Smooth muscle cell (in vitro differentiated cells): ENCODE results near the gene SPINK2. TPM values are rescaled to one million over a fixed set of nuclear protein-coding genes. Genes with fewer than 3 reads are reported as not detected.

ENCODE experiments used
- DNase-seq: peaks from one replicate; lab custom pipeline; 2025; ENCODE audit not compliant: unreplicated experiment; lab: John Stamatoyannopoulos, UW
- H2AFZ ChIP-seq: fragments of 200-600 bp; sonication (generic); 2 replicates; pipeline ENCODE4 v1.6.0; 2016; ENCODE audit warnings: antibody characterized with exemption, low read depth, mild to moderate bottlenecking
- H3F3A ChIP-seq: fragments of 200-600 bp; sonication (generic); 2 replicates; pipeline ENCODE4 v1.6.0; 2017; ENCODE audit warnings: antibody characterized with exemption, low read depth
- H3K27ac ChIP-seq: fragments of 200-600 bp; sonication (generic); 2 replicates; pipeline ENCODE4 v1.5.1; 2016; ENCODE audit warnings: low read depth, mild to moderate bottlenecking
- H3K27me3 ChIP-seq: fragments of 200-600 bp; sonication (generic); 2 replicates; pipeline ENCODE4 v1.6.1; 2016; ENCODE audit warnings: low read depth, mild to moderate bottlenecking
- H3K36me3 ChIP-seq: fragments of 200-600 bp; sonication (generic); 2 replicates; pipeline ENCODE4 v1.5.1; 2016; ENCODE audit warnings: low read depth
- H3K4me1 ChIP-seq: fragments of 200-600 bp; sonication (generic); 2 replicates; pipeline ENCODE4 v1.5.1; 2016; ENCODE audit warnings: low read depth
- H3K4me2 ChIP-seq: fragments of 200-600 bp; sonication (generic); 2 replicates; pipeline ENCODE4 v1.6.0; 2016; ENCODE audit warnings: mild to moderate bottlenecking
- H3K4me3 ChIP-seq: fragments of 200-600 bp; sonication (generic); 2 replicates; pipeline ENCODE4 v1.5.1; 2016; ENCODE audit warnings: mild to moderate bottlenecking
- H3K79me2 ChIP-seq: fragments of 200-600 bp; sonication (generic); 2 replicates; pipeline ENCODE4 v1.6.0; 2016; ENCODE audit warnings: low read depth, mild to moderate bottlenecking
- H3K9ac ChIP-seq: fragments of 200-600 bp; sonication (generic); 2 replicates; pipeline ENCODE4 v1.6.0; 2016; ENCODE audit warnings: low read depth
- H3K9me3 ChIP-seq: fragments of 200-600 bp; sonication (generic); replicated peaks from 2 replicates; pipeline ENCODE4 v1.5.1; 2016; ENCODE audit warnings: low read depth
- H4K20me1 ChIP-seq: fragments of 200-600 bp; sonication (generic); 2 replicates; pipeline ENCODE4 v1.6.0; 2016; ENCODE audit warnings: low read depth
- WGBS: methylation state at CpG from one replicate; pipeline ENCODE4 v1.1.7; 2016; ENCODE audit warnings: low lambda C conversion rate; 5-methylcytosine and 5-hydroxymethylcytosine counted together
- polyA plus RNA-seq: library from polyadenylated mRNA; unstranded; fragments of >200 nt; fragmentation: Nextera tagmentation; extraction: Ambion mirVana; gene quantifications from 2 replicates; pipeline ENCODE4 v1.2.1, GENCODE V29; 2016
- total RNA-seq: library from RNA; depleted of rRNA; stranded (reverse); fragments of >200 nt; gene quantifications from 2 replicates; pipeline ENCODE4 v1.2.3, GENCODE V29; 2014
- TF ChIP-seq, protein P1 (sequence below): fragments of 200-600 bp; sonication (generic); IDR thresholded peaks from 2 replicates; pipeline ENCODE4 v1.5.1; 2017; ENCODE audit warnings: borderline replicate concordance, mild to moderate bottlenecking, antibody characterized with exemption; ENCODE audit not compliant: insufficient read depth, poor library complexity, severe bottlenecking

SPINK2 gene
- total and polyA plus RNA-seq, 2 experiments from 2014 or later = not detected

DNA sequence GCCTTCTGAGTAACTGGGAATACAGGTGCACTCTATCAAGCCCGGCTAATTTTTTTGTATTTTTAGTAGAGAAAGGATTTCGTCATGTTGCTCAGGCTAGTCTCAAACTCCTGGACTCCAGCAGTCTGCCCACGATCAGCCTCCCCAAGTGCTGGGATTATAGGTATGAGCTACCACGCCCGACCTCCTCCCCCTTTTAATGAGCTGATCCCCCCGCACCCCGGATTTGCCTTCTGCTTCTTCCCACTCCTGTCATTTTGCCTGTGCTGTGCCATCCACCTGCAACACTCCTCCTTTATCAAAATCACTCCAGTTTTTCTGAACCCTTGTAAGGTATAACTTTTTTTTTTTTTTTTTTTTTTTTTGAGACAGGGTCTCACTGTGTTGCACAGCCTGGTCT, 33.4 kb downstream of the SPINK2 start:
- no peak for DNase-seq
- no peaks in the 10 kb centered on the region for H3K9me3 ChIP-seq
- no peak overlapping the region for H3K9ac ChIP-seq
- WGBS = 79% methylated on average over 7 of the region's 7 CpGs
- H3K4me1 ChIP-seq = peaks cover 9% of the 10 kb centered on the region
- no peak overlapping the region for H2AFZ ChIP-seq
- no peaks in the 10 kb centered on the region for H3K27me3 ChIP-seq
- peak overlapping the region; percentile 83 for H3K27ac ChIP-seq
- H3F3A ChIP-seq = peaks cover 4% of the 10 kb centered on the region
- TF ChIP-seq, protein P1, sequence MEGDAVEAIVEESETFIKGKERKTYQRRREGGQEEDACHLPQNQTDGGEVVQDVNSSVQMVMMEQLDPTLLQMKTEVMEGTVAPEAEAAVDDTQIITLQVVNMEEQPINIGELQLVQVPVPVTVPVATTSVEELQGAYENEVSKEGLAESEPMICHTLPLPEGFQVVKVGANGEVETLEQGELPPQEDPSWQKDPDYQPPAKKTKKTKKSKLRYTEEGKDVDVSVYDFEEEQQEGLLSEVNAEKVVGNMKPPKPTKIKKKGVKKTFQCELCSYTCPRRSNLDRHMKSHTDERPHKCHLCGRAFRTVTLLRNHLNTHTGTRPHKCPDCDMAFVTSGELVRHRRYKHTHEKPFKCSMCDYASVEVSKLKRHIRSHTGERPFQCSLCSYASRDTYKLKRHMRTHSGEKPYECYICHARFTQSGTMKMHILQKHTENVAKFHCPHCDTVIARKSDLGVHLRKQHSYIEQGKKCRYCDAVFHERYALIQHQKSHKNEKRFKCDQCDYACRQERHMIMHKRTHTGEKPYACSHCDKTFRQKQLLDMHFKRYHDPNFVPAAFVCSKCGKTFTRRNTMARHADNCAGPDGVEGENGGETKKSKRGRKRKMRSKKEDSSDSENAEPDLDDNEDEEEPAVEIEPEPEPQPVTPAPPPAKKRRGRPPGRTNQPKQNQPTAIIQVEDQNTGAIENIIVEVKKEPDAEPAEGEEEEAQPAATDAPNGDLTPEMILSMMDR = no peak
- H4K20me1 ChIP-seq = no peaks in the 10 kb centered on the region
- H3K4me3 ChIP-seq = no peak overlapping the region
- H3K79me2 ChIP-seq = no peaks in the 10 kb centered on the region
- peak overlapping the region; percentile 77 for H3K4me2 ChIP-seq
- no peaks in the 10 kb centered on the region for H3K36me3 ChIP-seq

DNA sequence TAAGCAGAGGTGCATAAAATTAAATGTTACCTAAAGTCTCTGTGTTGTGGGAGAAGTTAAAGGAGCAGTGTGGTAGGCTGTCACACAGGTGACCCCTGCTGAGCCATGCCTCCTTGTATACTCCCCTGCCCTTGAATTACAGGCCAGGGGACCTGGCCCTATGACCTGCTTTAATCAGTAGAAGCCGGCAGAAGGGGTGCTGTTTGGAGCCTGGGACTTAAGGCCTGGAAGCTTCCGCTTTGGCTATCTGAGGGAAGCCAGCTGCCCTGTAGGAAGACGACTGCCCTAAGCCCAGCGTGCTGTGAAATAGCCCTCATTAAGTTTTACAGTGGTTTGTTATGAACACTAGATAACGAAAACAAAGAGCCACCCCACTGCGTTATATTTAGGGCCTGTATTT, 34.1 kb downstream of the SPINK2 start:
- no peaks in the 10 kb centered on the region for H3K79me2 ChIP-seq
- H3F3A ChIP-seq = peaks cover 4% of the 10 kb centered on the region
- no peak overlapping the region for H3K9ac ChIP-seq
- H3K9me3 ChIP-seq = no peaks in the 10 kb centered on the region
- peak overlapping the region; percentile 77 for H3K4me2 ChIP-seq
- H3K27me3 ChIP-seq = no peaks in the 10 kb centered on the region
- peak; percentile 28 for DNase-seq
- H3K4me3 ChIP-seq = no peak overlapping the region
- no peak overlapping the region for H2AFZ ChIP-seq
- TF ChIP-seq, protein P1 = no peak
- peaks cover 9% of the 10 kb centered on the region for H3K4me1 ChIP-seq
- peak overlapping the region; percentile 83 for H3K27ac ChIP-seq
- 4% methylated on average over 6 of the region's 6 CpGs for WGBS
- H3K36me3 ChIP-seq = no peaks in the 10 kb centered on the region
- no peaks in the 10 kb centered on the region for H4K20me1 ChIP-seq

DNA sequence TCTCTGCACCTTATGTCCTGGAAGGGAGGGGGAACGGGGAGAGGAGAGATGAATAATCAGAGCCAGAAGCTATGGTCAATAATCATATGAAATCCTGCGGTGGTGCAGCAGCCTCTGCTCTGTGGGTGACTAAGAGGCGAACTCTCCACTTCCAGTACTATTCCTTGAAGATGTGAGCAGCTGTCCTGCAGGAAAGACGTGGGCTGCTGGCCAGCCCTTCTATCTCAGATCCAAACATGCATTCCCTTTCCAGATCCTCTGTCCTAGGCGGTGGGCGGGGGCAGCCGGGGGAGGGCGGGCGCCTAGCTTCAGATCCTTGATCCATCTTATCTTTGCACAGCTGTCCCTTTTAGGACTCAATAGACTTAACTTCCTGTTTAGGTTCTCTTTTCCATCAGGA, 34.5 kb downstream of the SPINK2 start:
- Histone ChIP-seq H2AFZ (no peak overlapping the region), H4K20me1 (no peaks in the 10 kb centered on the region), H3K9ac (no peak overlapping the region), H3K4me1 (peaks cover 9% of the 10 kb centered on the region), H3K4me3 (no peak overlapping the region), H3K36me3 (no peaks in the 10 kb centered on the region), H3K27me3 (no peaks in the 10 kb centered on the region), H3K9me3 (no peaks in the 10 kb centered on the region), H3F3A (peaks cover 4% of the 10 kb centered on the region), H3K27ac (peak overlapping the region; percentile 83), H3K79me2 (no peaks in the 10 kb centered on the region), H3K4me2 (peak overlapping the region; percentile 77)
- peak; percentile 28 for DNase-seq
- TF ChIP-seq, protein P1 = no peak
- WGBS = 20% methylated on average over 8 of the region's 9 CpGs

DNA sequence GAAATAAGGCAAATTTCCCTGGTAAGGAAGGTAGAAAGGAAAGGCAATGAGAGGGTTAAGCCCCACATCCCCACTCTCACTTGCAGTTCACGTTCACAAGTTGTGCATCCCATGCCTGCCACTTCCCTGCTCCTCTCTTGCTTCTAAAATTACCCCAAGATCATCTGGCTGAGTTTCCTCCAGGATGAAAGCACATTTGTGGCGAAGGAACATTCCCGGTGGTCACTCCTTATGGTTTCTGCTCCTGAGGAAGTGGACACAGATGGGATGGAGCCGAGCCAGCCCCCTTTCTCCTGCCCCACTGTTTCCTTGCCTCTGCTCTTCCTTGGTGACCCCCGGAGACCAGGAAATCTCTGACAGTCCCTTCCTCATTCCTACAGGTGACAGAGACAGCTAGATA, 37.5 kb downstream of the SPINK2 start:
- no peak overlapping the region for H2AFZ ChIP-seq
- no peak for DNase-seq
- H3K36me3 ChIP-seq = no peaks in the 10 kb centered on the region
- H3K79me2 ChIP-seq = no peaks in the 10 kb centered on the region
- H3K27me3 ChIP-seq = no peaks in the 10 kb centered on the region
- TF ChIP-seq, protein P1 = no peak
- H3K9ac ChIP-seq = no peak overlapping the region
- 47% methylated on average over 5 of the region's 5 CpGs for WGBS
- no peak overlapping the region for H3K27ac ChIP-seq
- H3K4me3 ChIP-seq = no peak overlapping the region
- H3K4me2 ChIP-seq = peak overlapping the region; percentile 4
- H3K4me1 ChIP-seq = peaks cover 9% of the 10 kb centered on the region
- peaks cover 4% of the 10 kb centered on the region for H3F3A ChIP-seq
- no peaks in the 10 kb centered on the region for H4K20me1 ChIP-seq
- H3K9me3 ChIP-seq = no peaks in the 10 kb centered on the region
